ENCODE results near the gene GPATCH2L.

The GPATCH2L gene

DNA sequence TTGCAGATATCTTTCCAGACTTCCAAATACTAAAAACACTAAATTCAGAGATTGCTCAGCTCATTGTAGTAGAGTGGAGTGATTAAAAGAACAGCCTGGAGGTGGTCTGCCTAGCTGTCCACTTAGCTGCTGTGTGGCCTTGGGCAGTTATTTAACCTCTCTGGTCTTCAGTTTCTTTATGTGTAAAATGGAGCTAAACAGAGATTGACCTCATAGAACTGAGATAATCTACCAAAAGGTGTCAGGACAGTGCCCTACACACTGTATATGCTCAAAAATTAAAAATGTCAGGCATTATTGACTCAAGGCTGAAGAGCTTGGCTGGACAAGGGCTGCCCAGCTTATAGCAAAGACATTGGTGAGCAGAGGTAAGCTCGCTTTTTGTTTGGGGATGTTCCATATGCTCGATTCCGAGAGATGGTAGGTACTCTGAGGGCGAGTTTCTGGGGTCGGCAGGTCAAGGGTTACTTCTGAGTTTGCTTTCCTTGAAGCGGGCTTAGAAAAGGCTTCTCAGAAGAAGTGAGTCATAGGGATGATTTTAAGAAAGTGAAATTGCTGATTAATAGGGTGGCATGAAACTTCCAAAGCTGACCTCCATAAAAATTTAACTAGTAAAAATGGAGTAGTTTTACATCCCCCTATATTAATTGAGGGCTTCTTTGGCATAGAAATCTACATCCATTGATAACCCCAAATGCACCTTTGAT lies 107.5 kb downstream of the GPATCH2L start:
- no peak for DNase-seq

- no peak for DNase-seq
These were observed 109.0 kb downstream of the GPATCH2L start for GRCh38 chr14:76260749-76261148.

DNA sequence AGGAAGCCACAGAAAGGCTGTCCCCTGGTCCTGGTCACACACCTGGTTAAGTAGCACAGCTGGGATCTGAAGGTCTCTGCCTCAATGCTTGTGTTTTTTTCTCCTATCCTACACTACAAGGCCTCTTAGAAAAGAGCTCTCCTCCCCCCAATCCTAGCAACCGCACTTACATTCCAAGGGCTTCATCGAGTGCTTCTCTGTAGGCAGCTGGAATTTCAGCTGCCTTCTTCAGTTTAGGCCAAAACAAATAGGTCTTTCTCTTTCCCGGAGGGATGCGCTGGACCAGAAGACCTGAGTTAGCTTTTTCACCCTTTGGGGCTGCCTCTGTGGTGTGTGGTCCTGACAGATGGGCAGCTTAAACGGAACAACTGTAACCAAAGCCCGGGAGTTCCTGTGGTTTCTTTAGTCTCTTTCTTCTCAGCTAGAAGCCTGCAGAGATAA lies 109.7 kb downstream of the GPATCH2L start:
- peak; percentile 43 for DNase-seq

- DNase-seq, result no peak
These were observed 110.9 kb downstream of the GPATCH2L start for GRCh38 chr14:76262641-76263040.
